Measurements from ENCODE around the gene ZNF436. TPM values are rescaled to one million over a fixed set of nuclear protein-coding genes. Genes with fewer than 3 reads are reported as not detected.

ZNF436 gene
- total and polyA plus RNA-seq, 2 of the 8 experiments (the other 6 are each of a cell fraction or from before 2014, with no cell fraction given): 0.65 to 1.8 TPM

GRCh38 chr1:23368562-23369334, 888 bp downstream of the ZNF436 start (continued):
- no peak for TF ChIP-seq POU5F1 (IDR thresholded peaks at IDR 0.05; ENCODE audit: low read depth, low read length)
- TF ChIP-seq CHD7 (IDR thresholded peaks at IDR 0.05; ENCODE audit: insufficient replicate concordance, low read length): no peak
- TF ChIP-seq CTBP2 (IDR thresholded peaks at IDR 0.05; ENCODE audit: borderline replicate concordance, insufficient read depth, insufficient read length, low read length): no peak
- no peak for TF ChIP-seq BRCA1 (IDR thresholded peaks at IDR 0.05; ENCODE audit: low read depth, low read length)
- no peak for TF ChIP-seq RXRA (IDR thresholded peaks at IDR 0.05; ENCODE audit: insufficient read depth, low read depth, low read length)
- peak; percentile 88 for TF ChIP-seq SIX5 (IDR thresholded peaks at IDR 0.05; ENCODE audit: low read depth, low read length)
- no peak for TF ChIP-seq CBX8 (IDR thresholded peaks at IDR 0.05; ENCODE audit: borderline replicate concordance, low read depth, low read length)
- peak; percentile 94 for TF ChIP-seq CREB1 (IDR thresholded peaks at IDR 0.05)
- no peak for TF ChIP-seq EP300 (IDR thresholded peaks at IDR 0.05; ENCODE audit: borderline replicate concordance in 1 of 2, low read depth in 2 of 2, low read length in 2 of 2)
